NCI-H2196 (cell line): ENCODE data around the gene CYP4F2.
"Not testable (repeated sequence)": the region's sequence is repeated elsewhere in the genome, so short reads cannot be mapped to it uniquely, and the experiment has no call there.

Experiments used
- DNase-seq: peaks from one replicate; lab custom pipeline; 2025; ENCODE audit not compliant: unreplicated experiment; lab: John Stamatoyannopoulos, UW

CYP4F2 gene

DNA sequence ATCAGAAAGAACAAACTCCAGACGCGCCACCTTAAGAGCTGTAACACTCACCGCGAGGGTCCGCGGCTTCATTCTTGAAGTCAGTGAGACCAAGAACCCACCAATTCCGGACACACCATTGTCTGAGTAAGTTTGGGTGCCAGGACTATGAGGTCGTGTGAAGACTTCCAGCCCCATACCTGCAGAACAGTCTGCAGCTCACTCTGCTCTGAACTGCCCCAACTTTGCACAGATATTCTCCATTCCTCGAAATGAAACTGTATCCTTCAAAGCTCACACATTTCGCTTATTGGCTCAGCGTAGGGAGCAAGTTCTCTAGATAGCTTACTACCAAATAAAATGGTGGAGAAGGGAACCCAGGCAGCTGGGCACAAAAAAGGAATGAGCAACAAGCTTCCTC is 2.6 kb upstream of the CYP4F2 start:
- no peak for DNase-seq

DNA sequence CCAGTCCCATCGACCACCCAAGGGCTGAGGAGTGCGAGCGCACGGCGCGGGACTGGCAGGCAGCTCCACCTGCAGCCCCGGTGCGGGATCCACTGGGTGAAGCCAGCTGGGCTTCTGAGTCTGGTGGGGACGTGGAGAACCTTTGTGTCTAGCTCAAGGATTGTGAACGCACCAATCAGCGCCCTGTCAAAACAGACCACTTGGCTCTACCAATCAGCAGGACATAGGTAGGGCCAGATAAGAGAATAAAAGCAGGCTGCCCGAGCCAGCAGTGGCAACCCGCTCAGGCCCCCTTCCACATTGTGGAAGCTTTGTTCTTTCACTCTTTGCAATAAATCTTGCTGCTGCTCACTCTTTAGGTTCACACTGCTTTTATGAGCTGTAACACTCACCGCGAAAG is 2.2 kb upstream of the CYP4F2 start:
- DNase-seq = not testable (repeated sequence)

DNA sequence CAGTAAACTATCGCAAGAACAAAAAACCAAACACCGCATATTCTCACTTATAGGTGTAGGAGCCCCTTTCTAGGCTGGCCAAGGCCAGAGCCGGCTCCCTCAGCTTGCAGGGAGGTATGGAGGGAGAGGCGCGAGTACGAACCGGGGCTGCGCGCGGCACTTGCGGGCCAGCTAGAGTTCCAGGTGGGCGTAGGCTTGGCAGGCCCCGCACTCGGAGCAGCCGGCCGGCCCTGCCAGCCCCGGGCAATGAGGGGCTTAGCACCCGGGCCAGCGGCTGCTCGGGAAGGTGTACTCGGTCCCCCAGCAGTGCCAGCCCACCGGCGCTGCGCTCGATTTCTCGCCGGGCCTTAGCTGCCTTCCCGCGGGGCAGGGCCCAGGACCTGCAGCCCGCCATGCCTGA is 1.7 kb upstream of the CYP4F2 start:
- not testable (repeated sequence) for DNase-seq

DNA sequence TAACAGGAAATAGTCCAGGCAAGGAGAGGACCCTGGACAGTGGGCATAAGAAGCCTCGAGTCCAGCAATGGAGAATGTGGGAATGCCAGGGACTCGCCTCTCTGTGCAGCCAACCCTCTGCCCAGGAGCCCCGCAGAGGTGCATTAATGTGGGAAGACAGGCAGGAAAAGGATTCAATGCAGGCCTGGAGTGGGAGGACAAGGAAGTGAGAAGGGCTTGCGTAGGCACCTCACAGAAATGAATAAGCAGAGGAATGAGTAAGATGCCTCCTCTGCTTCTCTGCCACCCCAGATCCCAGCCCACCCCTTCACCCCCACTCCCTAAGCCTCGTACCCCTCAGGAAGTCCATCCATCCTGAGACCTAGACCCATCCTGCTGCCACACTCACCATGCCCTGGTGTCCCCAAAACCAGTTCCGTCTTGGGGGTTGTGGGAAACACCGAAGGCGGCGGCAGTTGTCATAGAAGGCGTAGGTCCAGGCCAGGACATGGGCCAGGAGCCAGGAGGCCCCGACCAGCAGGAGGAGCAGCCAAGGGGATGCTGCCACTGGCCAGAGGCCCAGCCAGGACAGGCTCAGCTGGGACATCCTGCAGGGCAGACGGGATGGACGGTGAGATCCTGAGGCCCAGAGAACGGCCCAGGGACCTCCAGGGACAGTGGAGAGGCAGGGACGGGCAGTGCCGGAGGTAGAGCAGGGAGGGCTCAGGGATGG is 692 bp downstream of the CYP4F2 start:
- no peak for DNase-seq

DNA sequence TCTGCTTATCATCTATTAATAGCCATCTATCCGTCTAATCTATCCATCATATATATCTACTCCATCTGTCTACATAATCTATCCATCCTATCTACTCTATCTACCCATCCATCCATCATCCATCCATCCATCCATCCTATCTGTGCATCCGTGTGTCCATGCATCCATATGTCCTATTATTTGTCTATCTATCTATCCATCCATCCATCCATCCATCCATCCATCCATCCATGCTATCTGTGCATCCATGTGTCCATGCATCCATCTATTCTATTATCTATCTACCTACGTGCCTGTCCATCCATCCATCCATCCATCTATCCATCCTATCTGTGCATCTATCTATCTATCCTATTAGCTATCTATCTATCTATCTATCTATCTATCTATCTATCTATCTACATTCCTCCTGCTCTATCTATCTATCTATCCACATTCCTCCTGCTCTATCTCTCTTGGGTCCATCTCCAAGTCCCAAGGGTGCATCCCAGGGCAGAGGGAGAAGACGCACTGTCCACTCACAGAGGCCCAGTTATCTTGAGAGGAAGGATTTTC is 1.9 kb downstream of the CYP4F2 start:
- no peak for DNase-seq

DNA sequence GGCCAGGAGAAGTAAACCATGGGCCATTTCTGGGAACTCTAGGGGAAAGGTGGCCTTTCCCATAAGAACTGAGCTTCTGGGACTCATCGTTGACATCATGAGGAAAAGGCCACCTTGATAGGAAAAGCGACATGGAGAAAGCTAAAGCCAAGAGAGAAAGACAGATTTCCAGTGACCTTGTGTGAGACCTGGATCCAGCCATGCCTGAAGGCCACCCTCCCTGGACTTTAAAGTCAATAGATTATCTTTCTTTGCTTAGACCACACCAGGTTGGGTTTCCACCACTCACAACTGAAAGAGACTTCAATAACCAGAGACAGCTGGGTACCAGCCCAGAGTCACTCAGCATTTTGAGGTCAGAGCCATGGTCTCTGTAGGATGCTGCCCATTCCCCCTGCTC is 3.5 kb downstream of the CYP4F2 start:
- DNase-seq = no peak

DNA sequence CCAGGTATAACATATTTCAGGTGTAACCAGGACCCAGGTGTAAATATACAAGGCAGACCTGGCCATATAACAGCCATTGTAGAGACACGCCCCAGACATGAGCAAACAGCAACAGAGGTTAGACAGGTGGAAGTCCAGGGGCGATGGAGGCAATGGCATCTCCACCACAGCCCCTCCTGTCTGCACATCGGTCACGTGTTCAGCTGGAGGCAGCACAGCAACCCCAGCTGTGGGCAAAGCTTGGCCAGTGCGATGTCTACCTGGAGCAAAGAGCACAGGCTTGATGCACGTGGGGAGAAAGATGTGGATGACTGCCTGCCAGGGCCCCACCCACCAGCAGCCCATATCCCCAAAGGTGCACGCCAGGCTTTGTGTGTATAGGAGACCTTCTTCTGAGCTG is 4.4 kb downstream of the CYP4F2 start:
- DNase-seq = no peak

DNA sequence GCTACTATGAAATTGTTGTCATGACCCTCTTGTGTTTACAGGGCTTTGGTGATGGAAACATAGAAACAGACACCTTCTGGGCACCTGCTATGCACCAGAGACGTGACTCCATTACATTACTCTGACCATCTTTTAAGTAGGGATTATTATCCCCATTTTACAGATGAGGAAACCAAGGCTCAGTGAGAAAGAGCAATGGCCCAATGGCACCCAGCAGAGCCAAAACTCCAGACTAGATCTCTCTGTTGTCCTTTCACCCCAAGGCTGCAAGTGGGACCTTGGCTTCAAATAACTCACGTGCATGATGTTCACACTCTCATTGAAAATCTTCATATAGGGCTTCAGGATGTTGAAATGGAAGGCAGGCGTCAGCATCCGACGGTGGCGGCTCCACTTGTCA is 5.9 kb downstream of the CYP4F2 start:
- no peak for DNase-seq

DNA sequence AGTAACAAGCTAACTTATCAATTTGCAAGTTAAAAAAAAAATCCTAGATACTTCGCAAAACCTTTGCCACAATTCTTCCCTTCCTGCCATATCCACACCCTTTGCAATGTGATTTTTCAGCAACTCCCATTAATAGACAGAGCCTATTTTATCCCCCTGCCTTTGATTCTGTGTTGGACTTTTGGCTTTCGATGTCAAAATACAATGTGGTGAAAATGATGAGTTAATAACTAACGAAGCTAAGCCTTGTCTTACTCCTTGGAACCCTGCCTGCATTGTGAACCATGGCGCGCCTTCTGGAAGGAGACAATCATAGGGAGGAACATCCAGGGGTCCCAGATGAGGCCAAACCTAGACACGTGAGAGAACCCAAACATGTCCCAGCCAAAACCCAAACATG is 6.4 kb downstream of the CYP4F2 start:
- DNase-seq = no peak

DNA sequence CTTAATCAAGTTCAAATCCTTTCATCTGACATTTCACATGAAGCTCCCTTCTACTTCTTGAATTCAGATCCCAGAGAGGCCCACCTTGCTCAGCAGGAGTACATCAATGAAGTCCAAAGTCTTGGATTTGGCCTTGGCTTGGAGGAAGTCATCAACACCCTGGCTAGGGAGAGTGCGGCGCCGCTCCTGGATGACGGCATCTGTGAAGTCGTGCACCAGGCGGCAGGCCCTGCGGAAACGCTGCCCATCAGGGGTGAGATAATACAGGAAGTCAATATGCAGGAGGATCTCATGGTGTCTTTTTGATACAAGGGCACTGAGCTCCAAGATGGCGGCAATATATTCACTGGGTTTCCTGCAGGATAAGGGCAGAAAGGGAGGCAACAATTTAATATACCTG is 8.5 kb downstream of the CYP4F2 start:
- not testable (repeated sequence) for DNase-seq

DNA sequence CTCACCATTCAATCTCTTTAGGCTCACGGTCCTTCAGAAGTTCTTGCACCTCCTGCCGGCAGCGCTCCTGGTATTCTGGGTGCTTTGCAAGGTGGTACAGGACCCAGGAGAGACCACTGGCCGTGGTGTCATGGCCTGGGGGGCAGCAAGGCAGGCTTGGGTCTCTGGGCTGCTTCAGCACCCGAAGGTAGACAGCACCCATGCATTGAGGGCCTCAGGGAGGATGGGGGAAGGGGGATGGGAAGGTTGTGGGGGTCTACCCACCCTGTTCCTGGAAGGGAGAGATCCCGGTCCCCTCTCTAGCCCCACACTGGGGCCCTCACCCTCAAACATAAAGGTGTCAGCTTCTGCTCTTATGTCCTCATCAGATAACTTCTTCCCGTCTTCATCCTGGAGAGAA is 12.0 kb downstream of the CYP4F2 start:
- DNase-seq = no peak

DNA sequence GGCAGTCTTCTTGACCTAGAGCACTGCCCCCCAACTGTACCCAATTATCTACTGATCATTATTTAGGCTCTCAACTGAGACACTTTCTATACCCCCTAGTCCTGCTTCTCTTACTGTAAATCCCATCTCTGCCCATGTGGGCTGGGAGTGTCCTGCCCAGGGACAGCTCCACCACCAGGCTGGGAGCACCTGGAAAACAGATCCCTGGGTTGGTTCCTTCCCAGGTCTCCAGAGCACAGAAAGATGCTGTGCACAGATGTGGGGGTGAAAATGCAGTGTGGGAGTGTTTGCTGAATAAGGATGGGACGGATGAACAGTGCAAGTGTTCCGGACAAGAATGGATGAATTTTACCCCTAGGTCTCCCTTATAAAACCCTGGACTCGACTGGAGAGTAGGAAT is 12.7 kb downstream of the CYP4F2 start:
- no peak for DNase-seq

DNA sequence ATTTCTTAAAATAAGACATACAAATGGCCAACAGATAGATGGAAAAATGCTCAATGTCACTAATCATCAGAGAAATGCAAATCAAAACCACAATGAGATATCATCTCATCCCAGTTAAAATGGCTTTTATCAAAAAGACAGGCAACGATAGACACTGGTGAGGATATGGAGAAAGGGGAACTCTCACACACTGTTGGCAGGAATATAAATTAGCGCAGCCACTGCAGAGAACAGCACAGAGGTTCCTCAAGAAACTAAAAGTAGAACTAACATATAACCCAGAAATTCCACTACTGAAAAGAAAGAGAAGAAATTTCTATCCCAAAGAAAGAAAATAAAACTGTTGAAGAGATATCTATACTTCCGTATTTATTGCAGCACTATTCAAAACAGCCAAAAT is 14.5 kb downstream of the CYP4F2 start:
- DNase-seq = not testable (repeated sequence)

DNA sequence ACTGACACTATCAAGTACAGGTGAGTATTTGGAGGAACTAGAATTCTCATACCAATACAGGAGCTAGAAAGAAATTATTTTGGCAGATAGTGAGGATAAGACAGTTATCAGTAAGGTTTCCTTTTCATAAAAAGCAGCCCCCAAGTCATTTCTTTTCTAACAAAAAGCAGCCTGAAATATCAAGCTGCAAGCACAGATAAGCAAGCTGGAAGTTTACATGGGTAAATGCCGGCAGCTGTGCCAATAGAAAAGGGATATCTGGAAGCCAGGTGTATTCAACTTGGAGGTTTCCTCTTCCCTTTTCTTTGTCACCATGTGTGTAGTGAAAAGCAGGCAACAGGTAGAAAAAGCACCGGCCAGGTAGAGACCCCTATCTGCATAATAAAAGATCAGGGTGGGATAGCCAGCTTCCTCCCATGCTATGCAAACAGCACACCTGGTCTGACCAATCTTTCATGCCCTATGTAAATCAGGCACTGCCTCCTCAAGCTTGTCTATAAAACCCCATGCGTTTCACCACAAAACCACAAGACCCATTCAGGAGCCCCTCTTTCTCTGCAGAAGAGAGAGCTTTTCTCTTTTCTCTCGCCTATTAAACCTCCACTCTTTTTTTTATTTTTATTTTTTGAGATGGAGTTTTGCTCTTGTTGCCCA is 22.9 kb downstream of the CYP4F2 start:
- DNase-seq = no peak

DNA sequence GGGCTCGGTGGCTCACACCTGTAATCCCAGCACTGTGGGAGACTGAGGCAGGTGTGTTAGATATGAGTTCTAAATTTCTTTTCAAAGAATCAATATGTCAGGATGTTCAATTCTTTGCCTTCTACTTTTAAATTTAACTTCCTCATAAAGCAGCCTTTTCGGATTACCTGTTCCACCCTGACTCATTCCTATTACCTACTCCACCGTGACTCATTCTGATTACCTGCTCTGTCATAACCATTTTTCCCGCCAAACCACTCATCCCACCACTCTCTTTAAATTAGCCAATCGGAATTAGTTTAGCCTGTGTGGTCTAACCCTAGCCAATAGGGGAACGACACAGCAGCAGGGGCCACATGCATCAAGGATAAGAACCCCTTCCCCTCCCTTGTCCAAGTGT is 24.1 kb downstream of the CYP4F2 start:
- not testable (repeated sequence) for DNase-seq

DNA sequence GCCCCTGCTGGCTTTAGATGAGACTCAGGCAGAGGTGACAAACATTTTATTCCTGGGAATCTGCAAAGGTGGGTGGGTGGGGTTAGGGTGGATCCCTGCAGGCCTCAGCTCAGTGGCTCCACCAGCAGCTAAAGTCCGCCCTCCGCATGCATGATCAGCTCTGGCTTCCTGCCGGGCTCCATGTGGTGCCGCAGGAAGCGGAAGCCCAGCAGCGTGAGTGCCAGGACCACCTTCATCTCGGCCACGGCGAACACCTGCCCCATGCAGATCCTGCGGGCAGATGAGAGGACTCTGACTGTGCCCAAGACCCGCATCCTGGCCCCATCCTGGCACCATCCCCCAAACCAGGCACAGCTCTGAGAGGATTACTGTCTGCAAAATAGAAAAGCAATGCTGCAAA is 26.3 kb downstream of the CYP4F2 start:
- peak; percentile 16 for DNase-seq

DNA sequence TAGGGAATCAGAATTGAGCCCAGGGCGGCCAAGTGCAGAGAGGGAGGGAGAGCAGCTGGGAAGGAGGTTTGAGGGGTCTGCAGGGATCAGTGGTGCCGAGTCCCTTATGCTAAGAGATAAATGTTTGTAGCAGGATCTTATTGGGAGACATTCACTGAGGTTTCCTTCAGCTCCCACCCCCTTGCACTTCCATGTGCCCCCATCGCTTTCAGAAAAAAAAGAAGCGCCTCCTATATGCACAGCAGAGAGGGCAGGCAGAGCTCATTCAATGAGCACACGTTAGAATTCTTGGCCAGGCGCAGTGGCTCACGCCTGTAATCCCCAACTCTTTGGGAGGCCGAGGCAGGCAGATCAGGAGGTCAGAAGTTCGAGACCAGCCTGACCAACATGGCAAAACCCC is 28.0 kb downstream of the CYP4F2 start:
- no peak for DNase-seq

DNA sequence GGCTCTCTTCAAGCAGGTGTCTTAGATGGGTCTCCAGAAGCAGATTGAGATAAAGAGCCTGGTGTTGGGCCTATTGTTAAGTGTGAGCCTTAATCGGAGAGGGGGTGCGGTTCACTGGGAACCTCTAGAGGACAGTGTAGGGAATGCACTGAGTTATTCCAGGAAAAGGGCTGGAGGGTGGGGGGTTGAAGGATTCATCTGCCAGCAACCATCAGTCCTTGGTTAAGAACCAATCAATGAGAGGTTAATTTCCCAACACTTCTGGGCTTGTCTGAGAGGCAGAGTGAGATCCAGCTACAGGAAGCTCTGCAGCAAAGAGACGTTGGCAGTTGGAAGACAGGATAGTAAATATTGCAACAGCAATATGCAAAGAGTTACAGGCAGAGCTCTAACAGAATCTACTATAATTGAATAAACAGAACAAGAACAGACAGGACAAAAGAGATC is 28.7 kb downstream of the CYP4F2 start:
- DNase-seq = peak; percentile 89

DNA sequence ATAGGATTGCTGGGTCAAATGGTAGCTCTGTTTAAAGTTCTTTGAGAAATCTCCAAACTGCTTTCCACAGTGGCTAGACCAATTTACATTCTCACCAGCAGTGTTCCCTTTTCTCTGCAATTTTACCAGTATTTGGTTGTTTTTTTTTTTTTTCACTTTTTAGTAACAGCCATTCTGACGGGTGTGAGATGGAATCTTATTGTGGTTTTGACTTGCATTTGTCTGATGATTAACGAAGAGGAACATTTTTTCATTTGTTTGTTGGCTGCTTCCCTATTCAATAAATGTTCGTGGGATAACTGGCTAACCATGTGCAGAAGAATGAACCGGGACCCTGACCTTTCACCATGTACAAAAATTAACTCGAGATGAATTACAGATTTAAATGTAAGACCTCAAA is 31.2 kb downstream of the CYP4F2 start:
- DNase-seq = no peak

DNA sequence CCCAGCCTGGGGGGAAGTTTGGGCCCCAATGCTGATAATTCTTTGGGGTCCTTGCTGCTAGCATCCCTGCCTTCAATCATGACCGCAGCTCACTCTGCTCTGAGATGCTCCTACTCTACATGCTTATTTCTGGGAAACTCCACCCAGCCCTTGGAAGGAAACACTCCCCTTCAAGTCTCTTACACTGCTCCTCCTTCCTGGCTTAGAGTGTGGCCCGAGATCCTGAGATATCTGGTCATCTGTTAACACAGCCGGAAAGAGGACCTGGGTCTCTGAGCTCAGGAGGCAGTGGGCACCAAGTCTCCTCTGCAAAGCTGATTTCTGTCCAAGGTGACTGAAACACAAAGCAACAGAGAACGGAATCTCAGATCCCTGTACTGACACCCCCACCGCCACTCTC is 33.0 kb downstream of the CYP4F2 start:
- no peak for DNase-seq

DNA sequence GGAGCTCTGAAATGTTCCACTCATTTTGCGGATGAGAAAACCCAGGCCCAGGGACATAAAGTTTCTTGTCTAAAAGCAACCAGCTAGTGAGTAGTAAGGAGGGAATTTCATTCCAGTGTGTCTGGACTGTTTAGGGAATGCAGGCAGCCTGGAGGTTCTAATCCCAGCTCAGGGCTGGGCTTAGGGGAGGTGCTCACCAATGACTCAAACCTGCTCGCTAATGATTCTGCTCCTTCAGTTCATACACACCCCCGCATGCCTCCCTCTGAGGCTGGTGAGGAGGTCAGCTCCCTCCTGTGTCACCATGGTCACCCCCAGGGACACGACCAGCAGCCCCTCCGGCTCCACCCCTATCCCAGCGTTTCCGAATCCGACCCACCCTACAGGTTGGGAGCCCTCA is 34.6 kb downstream of the CYP4F2 start:
- DNase-seq = no peak

DNA sequence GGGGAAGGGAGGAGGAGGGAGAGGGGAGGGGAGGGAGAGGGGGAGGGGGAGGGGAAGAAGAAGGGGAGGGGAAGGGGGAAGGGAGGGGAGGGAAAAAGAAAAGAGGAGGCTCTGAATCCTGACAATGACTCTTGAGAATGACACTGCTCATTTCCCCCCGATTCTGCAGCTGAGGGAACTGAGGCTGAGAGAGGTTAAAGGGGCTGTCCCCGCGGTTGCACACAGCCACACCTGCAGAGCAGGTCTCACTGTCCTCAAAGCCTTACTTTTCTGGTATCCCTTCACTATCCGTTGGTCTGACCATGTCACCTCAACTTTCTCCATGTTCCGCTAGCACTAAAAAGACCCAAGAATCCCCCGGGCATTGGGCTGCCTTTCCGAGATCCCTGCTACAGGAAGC is 35.4 kb downstream of the CYP4F2 start:
- no peak for DNase-seq

DNA sequence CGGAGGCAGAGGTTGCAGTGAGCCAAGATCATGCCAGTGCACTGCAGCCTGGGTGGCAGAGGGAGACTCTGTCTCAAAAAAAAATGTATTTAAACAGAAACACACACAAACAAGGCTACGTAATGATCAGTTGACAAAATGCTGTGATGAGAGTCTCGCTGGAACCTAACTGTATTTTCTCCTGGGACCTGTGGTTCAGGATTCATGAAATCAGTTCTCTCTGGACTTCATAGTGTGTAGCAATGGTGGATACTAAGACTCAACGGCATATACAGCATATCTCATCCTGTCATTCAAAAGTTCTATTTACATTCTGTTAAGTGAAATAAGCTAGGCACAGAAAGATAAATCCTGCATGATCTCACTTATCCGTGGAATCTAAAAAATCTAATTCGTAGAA is 37.4 kb downstream of the CYP4F2 start:
- no peak for DNase-seq
